Heart right ventricle (tissue), 16 donors: Measurements from ENCODE around the gene DYRK1A. TPM values are rescaled to one million over a fixed set of nuclear protein-coding genes. Genes with fewer than 3 reads are reported as not detected.

Experiments
- ATAC-seq, 8 donors: fragments of 200-7000 bp; cut with Tn5 transposase; one replicate each; pipeline ENCODE4 v1.9.1; 2020; ENCODE audit warnings: mild to moderate bottlenecking in 8 of 8, moderate library complexity in 8 of 8, moderate number of reproducible peaks in 1 of 8
- DNase-seq, 2 donors: peaks; one replicate each; pipeline ENCODE4 v3.0.0-alpha.2; 2020
- H3K27ac ChIP-seq, 10 donors: fragments of 200-600 bp; sonication (generic) in 2 of 10; one replicate each; pipeline versions ENCODE4 v1.5.0 to v1.8.0; 2020 to 2022; ENCODE audit warnings: mild to moderate bottlenecking in 3 of 10
- H3K27me3 ChIP-seq, 7 donors: fragments of 200-600 bp; one replicate each; pipeline ENCODE4 v1.8.0; 2021 to 2022; ENCODE audit warnings: mild to moderate bottlenecking in 2 of 7
- H3K36me3 ChIP-seq, 9 donors: fragments of 200-600 bp; sonication (generic) in 1 of 9; one replicate each; pipeline versions ENCODE4 v1.5.0 to v1.8.0; 2020 to 2022; ENCODE audit warnings: mild to moderate bottlenecking in 2 of 9
- H3K4me1 ChIP-seq, 9 donors: fragments of 200-600 bp; sonication (generic) in 1 of 9; one replicate each; pipeline versions ENCODE4 v1.5.0 to v1.8.0; 2020 to 2022; ENCODE audit warnings: mild to moderate bottlenecking in 4 of 9
- H3K4me3 ChIP-seq, 10 donors: fragments of 200-600 bp; sonication (generic) in 2 of 10; one replicate each; pipeline versions ENCODE4 v1.5.0 to v1.8.0; 2020 to 2022; ENCODE audit warnings: mild to moderate bottlenecking in 7 of 10, moderate library complexity in 2 of 10
- H3K9me3 ChIP-seq, 11 donors: fragments of 200-600 bp in 10 of 11; sonication (generic) in 2 of 11; one replicate each; pipeline versions ENCODE4 v1.5.0 to v1.8.0; 2013 to 2022; ENCODE audit warnings: mild to moderate bottlenecking in 2 of 11, control low read depth in 1 of 11, moderate library complexity in 1 of 11
- CTCF ChIP-seq, 9 donors: fragments of 200-600 bp; sonication (generic) in 2 of 9; IDR thresholded peaks; one replicate each; pipeline versions ENCODE4 v1.5.0 to v1.8.0; 2021 to 2022; ENCODE audit warnings: antibody characterized with exemption in 9 of 9, mild to moderate bottlenecking in 5 of 9, moderate library complexity in 1 of 9
- WGBS, 2 donors: extraction: QIAGEN DNeasy Blood & Tissue Kit; methylation state at CpG; one replicate each; pipeline ENCODE4 v1.1.7; 2013; ENCODE audit warnings: inconsistent platforms in 1 of 2; 5-methylcytosine and 5-hydroxymethylcytosine counted together
- intact Hi-C, 10 donors: fragments of 100-400 bp; cut with DNase I; formaldehyde crosslinking; loops; one replicate each; pipeline versions ENCODE4 v1.11.1 to v1.14.2; 2022
- polyA plus RNA-seq, 2 donors: library from polyadenylated mRNA; stranded (reverse); fragments of 200-250 nt; gene quantifications; one replicate each; pipeline ENCODE4 v1.2.3, GENCODE V29; 2013
- total RNA-seq, 10 donors: library from RNA; stranded (reverse); fragmentation: NEBNext Ultra II Directional in 3 of 10; extraction: Animal tissue kit (Norgen Biotek cat#: 25700) in 3 of 10; gene quantifications; one replicate each; pipeline versions ENCODE4 v1.2.1 to v1.2.4, GENCODE V29; 2021 to 2023
- donor health status: Arrhythmogenic right ventricular cardiomyopathy.
- donor health status: ischemic (EF 13 %, LVEDD 7.1; RV severe dilation, severe dysfunction).
- donor health status: healthy with polysubstance abuse.
- donor health status: DM: no; HTN: yes; CAD: no.
- donor health status: DM: no; HTN: no; CAD: no.
- donor health status: ischemic (EF 25% LVEDD 6.9; RV normal size, moderate dysfunction).
- donor health status: ischemic (EF 25% LVEDD 5.7; RV mildly dilated, moderate dysfunction).
- donor health status: healthy.
- donor health status: DM: yes; HTN: yes; CAD: no.
- donor health status: Ischemic cardiomyopathy.
- donor health status: ischemic (EF 35%, LVEDD 5.7; RV mildly dilated, moderate dysfunction).
- donor health status: nonischemic (EF 11% LVEDD 7.7; RV severe dilation, severe dysfunction).
- donor health status: DM: yes; HTN: yes; CAD: no.
- donor health status: PGD.
- donor health status: ischemic (EF 29% LVEDD 5.4; RV normal size, mild dysfunction).
- donor health status: nonischemic (EF 23%, LVEDD 6.1; RV moderate dilation, normal function).

Gene DYRK1A
- total and polyA plus RNA-seq, 12 donors = 24.7 to 94.2 (median 73.2) TPM

GRCh38 chr21:37511848-37512247 lies 145.3 kb downstream of the DYRK1A start:
- H3K9me3 ChIP-seq = no peaks in the 10 kb centered on the region
- DNase-seq (no peak), ATAC-seq (peak in 2 of 8 donors; percentile 18 to 25)
- peaks cover 0 to 13% (median 0%) of the 10 kb centered on the region in 9 donors for H3K4me1 ChIP-seq
- no peak for TF ChIP-seq CTCF (IDR thresholded peaks at IDR 0.05)
- H3K4me3 ChIP-seq = no peak overlapping the region
- intact Hi-C loops = no loop called here
- H3K36me3 ChIP-seq = peaks cover 0 to 100% (median 77%) of the 10 kb centered on the region in 9 donors
- 98% methylated on average over 5 of the region's 5 CpGs for WGBS, 2 donors
- H3K27me3 ChIP-seq = no peaks in the 10 kb centered on the region
- no peak overlapping the region for H3K27ac ChIP-seq

- Histone ChIP-seq H3K4me1 (peaks cover 0 to 10% (median 0%) of the 10 kb centered on the region in 9 donors), H3K27me3 (no peaks in the 10 kb centered on the region), H3K36me3 (peaks cover 0 to 97% (median 64%) of the 10 kb centered on the region in 9 donors), H3K4me3 (no peak overlapping the region), H3K27ac (no peak overlapping the region), H3K9me3 (no peaks in the 10 kb centered on the region)
- 90% methylated on average over 3 of the region's 3 CpGs for WGBS, 2 donors
- no peak for TF ChIP-seq CTCF (IDR thresholded peaks at IDR 0.05)
- no peak for ATAC-seq
- DNase-seq = no peak
- intact Hi-C loops = no loop called here
These were observed 146.8 kb downstream of the DYRK1A start for GRCh38 chr21:37513383-37513782.

- Histone ChIP-seq H3K36me3 (peaks cover 0 to 91% (median 56%) of the 10 kb centered on the region in 9 donors), H3K9me3 (no peaks in the 10 kb centered on the region), H3K27ac (no peak overlapping the region), H3K4me3 (no peak overlapping the region), H3K27me3 (no peaks in the 10 kb centered on the region), H3K4me1 (peaks cover 0 to 10% (median 0%) of the 10 kb centered on the region in 9 donors)
- 83 to 84% methylated on average over 8 of the region's 8 CpGs for WGBS, 2 donors
- DNase-seq (no peak), ATAC-seq (no peak)
- intact Hi-C loops = no loop called here
- no peak for TF ChIP-seq CTCF (IDR thresholded peaks at IDR 0.05)
These were observed 147.6 kb downstream of the DYRK1A start for GRCh38 chr21:37514038-37514667.

GRCh38 chr21:37516998-37517397 lies 150.4 kb downstream of the DYRK1A start:
- WGBS, 2 donors = 96 to 97% methylated on average over 7 of the region's 7 CpGs
- H3K27me3 ChIP-seq = no peaks in the 10 kb centered on the region
- intact Hi-C loops = no loop called here
- DNase-seq (no peak), ATAC-seq (peak in 2 of 8 donors; percentile 27 to 28)
- no peaks in the 10 kb centered on the region for H3K9me3 ChIP-seq
- peaks cover 0 to 63% (median 32%) of the 10 kb centered on the region in 9 donors for H3K36me3 ChIP-seq
- TF ChIP-seq CTCF (IDR thresholded peaks at IDR 0.05) = no peak
- peaks cover 0 to 18% (median 7%) of the 10 kb centered on the region in 9 donors for H3K4me1 ChIP-seq
- no peak overlapping the region for H3K4me3 ChIP-seq
- no peak overlapping the region for H3K27ac ChIP-seq
